CD14-positive monocyte (primary cell): Measurements from ENCODE around the gene SRGAP1. TPM values are rescaled to one million over a fixed set of nuclear protein-coding genes. Genes with fewer than 3 reads are reported as not detected.
"Not testable (repeated sequence)": the region's sequence is repeated elsewhere in the genome, so short reads cannot be mapped to it uniquely, and the experiment has no call there.

Experiments used
- DNase-seq, 3 donors: peaks; one replicate each; pipeline ENCODE4 v3.0.0-alpha.2; 2011 to 2022
- H2AFZ ChIP-seq: 2 replicates; pipeline ENCODE4 v1.6.0; 2012; ENCODE audit warnings: mild to moderate bottlenecking, low read depth, low read length, inconsistent platforms; ENCODE audit not compliant: insufficient read depth, poor library complexity, severe bottlenecking
- H3K27ac ChIP-seq, 2 donors: 1 replicate in 1 of 2; 2 replicates in 1 of 2; pipeline ENCODE4 v1.5.1; 2012 to 2013; ENCODE audit warnings: low read length in 2 of 2, control low read depth in 1 of 2, inconsistent platforms in 1 of 2, low read depth in 1 of 2, mild to moderate bottlenecking in 1 of 2
- H3K27me3 ChIP-seq, 2 donors: one replicate each; pipeline versions ENCODE4 v1.6.0 to v1.6.1; 2011 to 2013; ENCODE audit warnings: low read length in 2 of 2; ENCODE audit not compliant: control insufficient read depth in 2 of 2, insufficient read depth in 2 of 2
- H3K36me3 ChIP-seq, 2 donors: replicated peaks in 1 of 2; 1 replicate in 1 of 2; 2 replicates in 1 of 2; pipeline versions ENCODE4 v1.5.1 to v1.6.1; 2012 to 2013; ENCODE audit warnings: low read length in 2 of 2, control low read depth in 1 of 2, inconsistent platforms in 1 of 2, mild to moderate bottlenecking in 1 of 2; ENCODE audit not compliant: insufficient read depth in 2 of 2, control insufficient read depth in 1 of 2
- H3K4me1 ChIP-seq, 2 donors: 1 replicate in 1 of 2; 2 replicates in 1 of 2; pipeline versions ENCODE4 v1.5.1 to v1.6.1; 2012 to 2013; ENCODE audit warnings: low read length in 2 of 2, control low read depth in 1 of 2, inconsistent platforms in 1 of 2, mild to moderate bottlenecking in 1 of 2, moderate library complexity in 1 of 2; ENCODE audit not compliant: insufficient read depth in 2 of 2, control insufficient read depth in 1 of 2
- H3K4me2 ChIP-seq: replicated peaks from 2 replicates; pipeline ENCODE3; 2012; ENCODE audit warnings: low read length, moderate library complexity, mild to moderate bottlenecking; ENCODE audit not compliant: poor library complexity, severe bottlenecking; ENCODE audit errors: extremely low read depth
- H3K4me3 ChIP-seq, 3 experiments: fragments of 200-600 bp in 1 of 3; sonication (generic) in 1 of 3; replicated peaks in 1 of 3; 1 replicate in 2 of 3; 2 replicates in 1 of 3; pipeline ENCODE4 v1.5.1; 2011 to 2013; ENCODE audit warnings: low read length in 3 of 3, mild to moderate bottlenecking in 3 of 3, control low read depth in 2 of 3, low read depth in 2 of 3, inconsistent platforms in 1 of 3, moderate library complexity in 1 of 3
- H3K79me2 ChIP-seq: 2 replicates; pipeline ENCODE4 v1.6.0; 2012; ENCODE audit warnings: mild to moderate bottlenecking, control low read depth, inconsistent platforms, low read length, moderate library complexity; ENCODE audit not compliant: insufficient read depth
- H3K9ac ChIP-seq: 2 replicates; pipeline ENCODE4 v1.6.0; 2017; ENCODE audit warnings: low read length, mild to moderate bottlenecking; ENCODE audit not compliant: insufficient read depth, poor library complexity, severe bottlenecking
- H3K9me3 ChIP-seq, 2 donors: replicated peaks in 1 of 2; 1 replicate in 1 of 2; 2 replicates in 1 of 2; pipeline versions ENCODE4 v1.5.1 to v1.6.1; 2012 to 2013; ENCODE audit warnings: low read length in 2 of 2, control low read depth in 1 of 2; ENCODE audit not compliant: control insufficient read depth in 1 of 2, insufficient read depth in 1 of 2
- H4K20me1 ChIP-seq: 2 replicates; pipeline ENCODE4 v1.6.0; 2012; ENCODE audit warnings: mild to moderate bottlenecking, low read length, control low read depth, moderate library complexity; ENCODE audit not compliant: insufficient read depth
- H3K27ac Mint-ChIP-seq, 7 donors: one replicate each; pipeline ENCODE4 v1.8.0; 2020; ENCODE audit warnings: mild to moderate bottlenecking in 7 of 7, mixed read lengths in 7 of 7, moderate library complexity in 6 of 7, inconsistent platforms in 2 of 7
- H3K27me3 Mint-ChIP-seq, 3 donors: one replicate each; pipeline ENCODE4 v1.8.0; 2021 to 2022; ENCODE audit warnings: low read depth in 3 of 3, mild to moderate bottlenecking in 3 of 3, mixed read lengths in 3 of 3, moderate library complexity in 3 of 3, inconsistent platforms in 1 of 3
- H3K36me3 Mint-ChIP-seq, 2 donors: one replicate each; pipeline ENCODE4 v1.8.0; 2020; ENCODE audit warnings: mixed read lengths in 2 of 2, inconsistent platforms in 1 of 2, mild to moderate bottlenecking in 1 of 2
- H3K4me1 Mint-ChIP-seq: one replicate; pipeline ENCODE4 v1.8.0; 2020; ENCODE audit warnings: mild to moderate bottlenecking, mixed read lengths
- H3K4me3 Mint-ChIP-seq, 2 donors: one replicate each; pipeline ENCODE4 v1.8.0; 2020; ENCODE audit warnings: mild to moderate bottlenecking in 2 of 2, mixed read lengths in 2 of 2, moderate library complexity in 1 of 2
- H3K9me3 Mint-ChIP-seq, 7 donors: one replicate each; pipeline ENCODE4 v1.8.0; 2020 to 2022; ENCODE audit warnings: mixed read lengths in 7 of 7, mild to moderate bottlenecking in 6 of 7, moderate library complexity in 6 of 7, inconsistent platforms in 2 of 7
- CTCF ChIP-seq: fragments of 200-600 bp; IDR thresholded peaks from one replicate; pipeline ENCODE4 v1.8.0; 2022; ENCODE audit warnings: antibody characterized with exemption, mild to moderate bottlenecking
- WGBS: methylation state at CpG from one replicate; pipeline ENCODE4 v1.1.5; 2013; ENCODE audit warnings: missing lambda C conversion rate; ENCODE audit not compliant: insufficient coverage; 5-methylcytosine and 5-hydroxymethylcytosine counted together
- intact Hi-C, 2 donors: fragments of 100-400 bp; cut with micrococcal nuclease; formaldehyde crosslinking; loops; one replicate each; pipeline versions ENCODE4 v1.15.0 to v1.15.1; 2023
- polyA plus RNA-seq, 3 donors: library from polyadenylated mRNA; depleted of rRNA in 1 of 3; unstranded in 2 of 3; stranded (reverse) in 1 of 3; fragments of 300-500 nt in 2 of 3; fragments of >200 nt in 1 of 3; fragmentation: Illumina TruSeq in 2 of 3; gene quantifications; 1 replicate in 2 of 3; 2 replicates in 1 of 3; pipeline ENCODE4 v1.2.3, GENCODE V29; 2012 to 2021

SRGAP1 gene
- polyA plus RNA-seq, 3 donors = 0.05 to 0.52 (median 0.07) TPM

GRCh38 chr12:64029013-64029857 lies 184.7 kb downstream of the SRGAP1 start:
- peaks cover 0 to 6% of the 10 kb centered on the region in 2 donors for H3K9me3 ChIP-seq
- intact Hi-C loops = no loop called here
- H3K4me1 ChIP-seq = no peaks in the 10 kb centered on the region
- no peaks in the 10 kb centered on the region for H3K27me3 ChIP-seq
- TF ChIP-seq CTCF = no peak
- no peak overlapping the region for H3K4me2 ChIP-seq
- Mint-ChIP-seq H3K36me3 (no peaks in the 10 kb centered on the region), H3K4me3 (no peak overlapping the region), H3K27ac (no peak overlapping the region), H3K27me3 (peaks cover 0 to 2% (median 0%) of the 10 kb centered on the region in 3 donors), H3K4me1 (peaks cover 3% of the 10 kb centered on the region), H3K9me3 (peaks cover 2 to 23% (median 5%) of the 10 kb centered on the region in 7 donors)
- H3K4me3 ChIP-seq = no peak overlapping the region
- H3K9ac ChIP-seq = no peak overlapping the region
- no peak overlapping the region for H2AFZ ChIP-seq
- WGBS = 98% methylated on average over 7 of the region's 13 CpGs
- no peak for DNase-seq
- H4K20me1 ChIP-seq = no peaks in the 10 kb centered on the region
- no peaks in the 10 kb centered on the region for H3K36me3 ChIP-seq
- H3K79me2 ChIP-seq = no peaks in the 10 kb centered on the region
- H3K27ac ChIP-seq = no peak overlapping the region

GRCh38 chr12:64030155-64030554 lies 185.7 kb downstream of the SRGAP1 start:
- Mint-ChIP-seq H3K4me1 (peaks cover 3% of the 10 kb centered on the region), H3K9me3 (peaks cover 2 to 26% (median 5%) of the 10 kb centered on the region in 7 donors), H3K27ac (no peak overlapping the region), H3K36me3 (no peaks in the 10 kb centered on the region), H3K4me3 (no peak overlapping the region), H3K27me3 (peaks cover 0 to 2% (median 0%) of the 10 kb centered on the region in 3 donors)
- Histone ChIP-seq H3K27me3 (no peaks in the 10 kb centered on the region), H3K4me1 (no peaks in the 10 kb centered on the region), H3K9ac (no peak overlapping the region), H3K9me3 (peaks cover 0 to 6% of the 10 kb centered on the region in 2 donors), H3K4me2 (no peak overlapping the region), H2AFZ (no peak overlapping the region), H3K36me3 (no peaks in the 10 kb centered on the region), H3K27ac (no peak overlapping the region), H3K4me3 (no peak overlapping the region), H3K79me2 (no peaks in the 10 kb centered on the region), H4K20me1 (no peaks in the 10 kb centered on the region)
- DNase-seq = no peak
- no peak for TF ChIP-seq CTCF
- intact Hi-C loops = no loop called here

- H3K4me3 Mint-ChIP-seq, intact Hi-C loops: not testable (repeated sequence)
Observed at GRCh38 chr12:64034056-64034455, 189.6 kb downstream of the SRGAP1 start.

More at GRCh38 chr12:64034056-64034455, 189.6 kb downstream of the SRGAP1 start:
- H3K9me3 ChIP-seq, H3K4me3 ChIP-seq, H3K4me2 ChIP-seq, DNase-seq, H3K36me3 ChIP-seq, H3K4me1 Mint-ChIP-seq, H3K9ac ChIP-seq, H2AFZ ChIP-seq, H3K36me3 Mint-ChIP-seq, H3K27ac ChIP-seq, H3K27me3 Mint-ChIP-seq, H3K27ac Mint-ChIP-seq, H3K4me1 ChIP-seq, H3K27me3 ChIP-seq, H4K20me1 ChIP-seq, H3K79me2 ChIP-seq: not testable (repeated sequence)
- H3K9me3 Mint-ChIP-seq = peaks cover 4 to 29% (median 5%) of the 10 kb centered on the region in 7 donors
- WGBS = no CpG with 5 or more reads among the region's 2 CpGs
